ENCODE data around the gene ADD2.

The ADD2 gene

GRCh38 chr2:70705160-70705850, 62.7 kb downstream of the ADD2 start:
- DNase-seq (ENCODE audit: low spot score): no peak

DNA sequence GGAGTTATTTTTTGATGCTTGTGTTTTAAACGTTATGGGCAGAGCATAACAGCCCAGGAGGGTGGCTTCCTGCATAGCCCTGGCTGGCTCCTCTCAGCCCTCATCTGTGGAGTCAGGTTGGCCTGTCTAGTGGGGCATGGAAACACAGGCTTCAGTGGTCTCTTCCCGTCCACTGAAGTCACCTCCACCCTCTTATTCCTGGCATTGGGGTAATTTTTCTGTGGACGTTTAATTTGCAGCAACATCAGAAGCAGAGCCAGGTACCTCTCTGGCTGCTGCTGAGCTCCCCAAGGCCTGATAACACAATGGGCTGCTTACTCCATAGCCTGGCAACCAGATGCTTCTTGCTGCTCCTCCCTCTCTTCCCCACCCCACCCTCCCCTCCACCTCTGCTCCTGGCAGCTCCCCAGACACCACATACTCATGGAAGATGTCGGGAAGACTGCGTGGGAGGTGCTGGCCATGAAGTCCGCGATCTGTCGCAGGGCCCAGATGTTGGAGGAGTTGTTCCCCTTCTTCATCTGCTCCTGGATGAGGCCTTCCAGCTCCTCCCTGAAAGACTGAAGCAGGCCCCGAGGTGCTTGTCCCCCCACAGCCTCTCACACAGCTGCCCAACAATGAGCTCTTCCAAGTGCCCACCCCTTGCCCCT, 64.0 kb downstream of the ADD2 start:
- DNase-seq (ENCODE audit: low spot score): no peak

GRCh38 chr2:70702711-70703395, 65.1 kb downstream of the ADD2 start:
- DNase-seq (ENCODE audit: low spot score): no peak

DNA sequence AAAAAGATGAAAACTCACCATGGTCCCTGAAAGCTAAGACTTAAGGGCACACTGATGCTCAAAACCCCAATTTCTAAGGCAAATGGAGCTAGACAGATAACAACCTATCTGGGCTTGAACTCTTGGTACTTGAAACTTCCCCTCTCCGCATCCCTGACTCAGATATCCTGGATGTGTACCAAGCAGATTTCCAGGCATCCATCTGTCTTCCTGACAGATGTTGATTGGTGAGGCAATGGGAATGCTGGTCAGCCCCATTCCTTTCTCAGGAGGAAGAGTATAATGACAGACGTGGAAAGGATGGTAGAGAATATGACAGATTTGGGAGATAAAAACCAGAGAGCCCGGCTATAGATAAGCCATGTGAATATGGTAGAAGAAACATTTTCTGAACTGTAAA, 69.2 kb downstream of the ADD2 start:
- DNase-seq (ENCODE audit: low spot score): peak; percentile 8

GRCh38 chr2:70697603-70698383, 70.2 kb downstream of the ADD2 start:
- no peak for DNase-seq (ENCODE audit: low spot score)

GRCh38 chr2:70696142-70696541, 71.9 kb downstream of the ADD2 start:
- DNase-seq (ENCODE audit: low spot score): no peak

DNA sequence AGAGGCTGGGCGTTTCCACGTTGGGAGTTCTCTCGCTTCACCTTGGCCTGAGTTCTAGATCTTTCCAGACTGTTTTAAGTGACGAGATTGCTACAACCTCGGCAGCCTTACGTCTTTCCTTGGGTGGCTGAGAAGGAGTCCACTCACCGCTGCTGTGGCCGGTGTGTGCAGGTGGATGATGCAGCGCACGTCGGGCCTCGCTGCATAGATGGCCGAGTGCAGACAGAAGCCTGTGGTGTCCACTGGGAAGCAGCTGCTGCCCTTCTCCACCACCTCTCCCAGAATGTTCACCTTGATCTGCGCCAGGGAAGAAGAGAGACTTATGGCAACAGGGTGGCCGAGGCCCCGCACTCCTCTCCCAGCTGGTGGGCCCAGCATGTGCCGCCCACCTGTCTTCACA, 75.7 kb downstream of the ADD2 start:
- DNase-seq (ENCODE audit: low spot score): no peak

DNA sequence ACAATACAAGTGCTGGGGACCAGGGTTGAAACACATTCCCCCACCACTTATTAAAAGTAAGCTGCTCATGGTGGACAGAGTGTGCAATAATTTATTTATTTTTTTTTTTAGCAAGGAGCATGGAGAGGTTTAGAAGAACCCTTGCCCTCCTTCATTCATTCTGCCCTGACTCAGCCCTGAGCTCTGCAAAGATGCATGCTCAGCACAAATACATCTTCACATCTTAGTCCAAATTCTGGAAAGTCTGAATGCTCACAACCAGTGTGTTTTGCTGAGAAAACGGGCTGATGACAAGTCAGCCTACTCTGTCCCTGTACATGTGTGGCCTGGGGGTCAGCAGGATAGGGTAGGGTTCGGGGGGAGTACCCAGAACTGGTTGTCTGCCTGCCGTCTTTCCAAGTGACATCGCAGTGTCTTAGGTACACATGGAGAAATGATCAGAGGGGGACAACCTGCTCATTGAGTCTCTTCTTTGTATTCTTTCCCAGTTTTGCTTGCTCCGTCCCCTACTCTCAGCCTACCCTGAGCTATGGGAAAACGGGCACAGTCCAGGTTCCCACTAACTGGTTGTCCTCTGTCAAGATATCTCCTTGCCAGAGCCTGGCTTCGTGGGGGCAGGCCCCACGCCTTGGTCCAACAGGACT, 76.4 kb downstream of the ADD2 start:
- no peak for DNase-seq (ENCODE audit: low spot score)

DNA sequence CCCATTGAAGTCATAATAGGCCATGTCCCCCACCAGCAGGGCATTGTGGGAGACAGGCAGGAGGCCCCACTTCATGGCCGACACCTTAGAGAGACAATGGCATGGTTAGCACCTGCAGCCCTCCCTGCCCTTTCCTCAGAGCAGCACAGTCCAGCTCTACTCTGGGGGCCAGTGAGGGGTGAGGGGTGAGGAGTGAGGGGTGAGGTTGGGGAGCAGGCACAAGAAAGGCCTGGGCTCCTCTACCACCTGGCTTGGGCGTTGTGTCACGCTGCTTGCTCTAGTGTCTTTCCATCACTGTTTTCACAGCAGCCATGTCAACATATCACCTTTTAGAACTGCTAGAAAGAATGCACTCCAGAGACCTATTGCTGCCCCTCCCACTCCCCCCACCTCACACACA, 77.2 kb downstream of the ADD2 start:
- DNase-seq (ENCODE audit: low spot score): no peak

DNA sequence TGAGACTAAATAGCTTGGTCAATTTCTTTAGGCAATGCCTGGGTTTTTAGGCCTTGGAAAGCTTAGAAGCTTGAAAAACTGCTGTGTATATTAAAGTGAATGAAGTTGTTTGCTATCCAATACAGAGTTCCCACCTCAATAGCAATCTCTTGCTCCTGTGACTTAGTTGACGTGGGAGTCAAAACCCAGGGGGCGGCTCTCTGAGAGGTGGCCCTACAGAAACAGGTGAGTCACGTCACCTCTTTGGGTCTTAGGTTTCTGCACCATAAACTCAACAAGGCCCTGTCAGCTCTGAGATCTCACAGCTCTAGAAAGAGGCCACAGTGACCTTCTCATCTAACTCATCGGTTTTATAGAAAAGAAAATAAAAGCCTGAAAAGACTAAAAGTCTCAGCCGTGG, 79.6 kb downstream of the ADD2 start:
- DNase-seq (ENCODE audit: low spot score): no peak

- DNase-seq (ENCODE audit: low spot score): no peak
These were observed 80.6 kb downstream of the ADD2 start for GRCh38 chr2:70687461-70687795.

GRCh38 chr2:70686577-70687460, 81.2 kb downstream of the ADD2 start:
- peak; percentile 50 for DNase-seq (ENCODE audit: low spot score)

GRCh38 chr2:70685771-70686171, 82.2 kb downstream of the ADD2 start:
- DNase-seq (ENCODE audit: low spot score): peak; percentile 17

DNA sequence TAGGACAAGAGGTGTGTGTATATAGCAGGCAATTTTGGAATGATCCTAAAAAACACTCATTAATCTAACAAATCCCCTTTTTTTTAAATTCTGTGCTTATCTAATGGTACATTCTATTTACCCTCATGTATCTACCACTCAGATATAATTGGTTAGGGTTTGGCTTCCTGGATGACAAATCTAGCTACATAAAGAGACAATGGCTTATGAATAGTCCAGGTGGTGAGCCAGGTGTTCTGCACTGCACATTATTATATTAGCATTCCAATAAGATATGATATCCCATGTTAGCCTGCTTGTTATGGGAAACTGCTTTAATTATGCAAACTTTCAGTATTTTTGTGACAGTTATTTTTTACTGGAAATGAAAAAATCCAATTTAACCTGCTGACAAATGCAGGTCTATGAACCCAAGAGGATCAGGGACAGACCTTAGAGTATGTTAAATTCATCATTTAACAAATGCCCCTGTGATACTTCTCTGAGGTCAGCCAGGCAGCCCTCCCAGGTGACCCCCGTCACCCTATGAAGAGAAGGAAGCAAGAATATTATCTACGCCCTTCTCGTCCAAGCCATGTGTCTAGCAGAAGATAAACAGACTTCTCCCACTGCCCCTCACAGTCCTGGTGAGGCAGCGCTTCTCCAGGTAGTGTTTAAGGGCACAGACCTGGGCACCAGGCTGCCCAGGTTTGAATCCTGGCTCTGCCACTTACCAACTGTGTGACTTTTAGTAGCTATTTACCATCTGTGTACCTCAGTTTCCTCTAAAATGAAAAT, 83.0 kb downstream of the ADD2 start:
- DNase-seq (ENCODE audit: low spot score): no peak

DNA sequence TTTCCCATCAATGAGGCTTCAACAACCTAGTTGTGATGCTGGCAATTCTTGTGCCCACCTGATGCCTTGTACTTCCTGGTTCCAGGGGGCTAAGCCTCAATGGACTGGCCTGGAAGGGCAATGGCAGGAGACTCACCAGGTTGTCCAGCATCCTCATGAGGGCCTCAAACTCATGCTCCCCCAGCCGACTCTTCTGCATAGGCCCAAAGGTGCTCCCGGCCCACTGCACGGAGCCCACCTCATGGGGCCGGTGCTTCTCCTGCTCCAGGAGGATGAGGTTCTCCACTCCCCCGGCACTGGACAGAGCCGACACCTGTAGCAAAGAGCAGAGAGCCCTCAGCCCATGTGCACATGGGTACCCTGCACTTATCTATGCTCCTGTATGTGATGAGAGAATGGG, 84.5 kb downstream of the ADD2 start:
- no peak for DNase-seq (ENCODE audit: low spot score)

DNA sequence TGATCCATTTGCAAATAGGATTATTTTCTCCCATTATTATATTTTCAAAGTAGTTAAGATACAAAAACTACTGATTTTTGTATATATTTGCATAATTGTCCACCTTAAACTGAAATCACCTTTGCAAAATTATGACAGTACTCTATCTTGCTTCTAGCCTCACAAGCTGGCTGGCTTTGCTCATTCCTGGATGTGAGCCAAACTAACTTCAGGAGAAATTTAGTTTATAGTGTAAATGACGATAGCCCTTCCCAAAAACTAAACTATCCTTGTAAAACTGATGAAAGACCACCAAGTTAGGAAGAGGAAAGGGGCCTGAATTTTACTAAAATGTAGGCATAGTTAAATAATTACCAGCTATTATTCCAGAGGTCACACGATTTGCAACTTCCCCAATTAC, 87.3 kb downstream of the ADD2 start:
- no peak for DNase-seq (ENCODE audit: low spot score)

DNA sequence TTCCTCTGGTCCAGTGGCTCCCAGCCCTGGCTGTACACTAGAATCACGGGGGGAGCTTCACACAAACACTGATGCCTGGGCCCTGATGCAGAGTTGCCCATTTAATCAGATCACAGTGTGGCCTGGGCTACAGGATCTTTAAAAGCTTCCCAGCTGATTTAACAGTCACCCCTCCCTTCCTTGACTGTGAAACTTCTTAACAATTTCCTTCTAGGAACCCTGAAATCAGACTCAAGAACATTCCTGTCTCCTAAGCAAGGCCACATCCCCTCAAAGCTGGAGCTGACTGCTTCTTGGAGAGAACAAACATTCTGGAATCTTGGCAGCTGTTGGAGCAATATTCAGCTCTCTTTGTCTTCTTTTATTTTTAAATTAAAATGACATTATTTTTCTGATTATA, 88.7 kb downstream of the ADD2 start:
- no peak for DNase-seq (ENCODE audit: low spot score)

DNA sequence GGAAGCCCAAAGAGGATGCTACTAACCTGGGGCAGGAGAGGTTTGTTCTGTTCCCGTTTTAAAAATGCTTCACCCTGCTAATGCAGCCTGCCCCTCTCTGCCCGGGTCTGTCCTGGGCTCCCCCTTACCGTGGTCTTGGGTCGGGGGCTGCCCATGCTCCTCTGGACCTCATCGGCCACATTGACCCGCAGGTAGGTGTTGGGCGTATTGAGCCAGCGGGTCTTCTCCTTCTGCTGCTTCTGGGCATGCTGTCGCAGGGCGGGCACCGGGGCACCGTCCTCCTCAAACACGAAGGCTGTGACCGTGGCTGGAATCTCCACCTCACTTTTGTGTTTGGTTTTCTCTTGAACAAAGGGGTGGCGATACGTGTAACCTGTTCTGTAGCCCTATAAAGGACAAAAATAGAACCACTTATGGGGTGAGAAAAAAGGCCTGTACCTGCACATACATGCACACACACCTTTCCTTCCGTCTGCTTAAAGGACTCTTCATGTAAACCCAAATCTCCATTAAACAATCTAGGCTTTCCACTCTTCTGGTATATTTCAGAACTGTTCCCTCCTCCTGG, 89.3 kb downstream of the ADD2 start:
- DNase-seq (ENCODE audit: low spot score): no peak

DNA sequence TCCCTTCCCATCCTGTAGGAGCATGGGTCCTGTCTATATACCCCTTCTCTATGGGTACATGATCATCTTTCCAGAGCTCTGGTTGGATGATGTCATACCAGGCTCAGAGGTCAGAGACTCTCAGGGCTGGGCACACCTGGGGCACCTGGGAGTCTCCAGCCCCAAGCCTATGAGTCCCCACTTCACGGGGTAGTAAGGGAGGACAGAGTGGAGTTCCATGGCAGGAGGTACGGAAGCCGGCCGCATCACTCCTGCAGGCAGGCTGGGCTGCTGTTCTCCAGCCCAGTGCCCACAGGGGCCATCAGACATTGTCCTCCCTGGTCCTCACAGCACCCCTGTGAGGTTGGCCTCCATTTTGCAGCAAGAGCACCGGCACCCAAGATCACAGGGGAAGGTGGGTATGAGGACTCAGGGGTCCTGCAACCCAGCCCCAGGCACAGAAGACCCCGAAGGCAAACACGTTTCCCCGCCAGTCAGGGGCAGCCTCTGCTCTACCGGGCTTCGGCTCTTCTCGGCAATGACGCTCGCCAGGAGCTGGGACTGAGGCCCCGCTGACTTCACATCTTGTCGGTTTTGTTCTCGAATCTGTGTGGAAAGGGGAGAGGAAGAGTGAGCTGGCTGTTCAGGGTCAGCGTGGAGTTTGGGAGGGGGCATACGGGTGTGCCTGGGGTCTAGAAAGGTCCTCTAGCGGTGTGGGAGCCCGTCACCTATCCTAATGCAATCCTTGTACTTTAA, 91.5 kb downstream of the ADD2 start:
- DNase-seq (ENCODE audit: low spot score): no peak

All from SK-N-DZ (cell line).